Ectodermal cell (in vitro differentiated cells): ENCODE results near the gene SNAPC4.
"Not testable (repeated sequence)": the region's sequence is repeated elsewhere in the genome, so short reads cannot be mapped to it uniquely, and the experiment has no call there.

ENCODE experiments used
- H3K27ac ChIP-seq: 2 replicates; pipeline ENCODE4 v1.7.0; 2013; ENCODE audit warnings: mild to moderate bottlenecking, low read depth, low read length; ENCODE audit not compliant: insufficient read depth, poor library complexity, severe bottlenecking
- H3K27me3 ChIP-seq: 2 replicates; pipeline ENCODE4 v1.7.0; 2013; ENCODE audit warnings: mild to moderate bottlenecking, low read length; ENCODE audit not compliant: insufficient read depth, control insufficient read depth, poor library complexity, severe bottlenecking
- H3K36me3 ChIP-seq: one replicate; pipeline ENCODE4 v1.7.0; 2013; ENCODE audit warnings: low read length; ENCODE audit not compliant: control insufficient read depth, insufficient read depth
- H3K4me1 ChIP-seq: one replicate; pipeline ENCODE4 v1.7.0; 2013; ENCODE audit warnings: low read length; ENCODE audit not compliant: control insufficient read depth, insufficient read depth
- H3K4me3 ChIP-seq: 2 replicates; pipeline ENCODE4 v1.7.0; 2013; ENCODE audit warnings: low read depth, low read length, control low read depth; ENCODE audit not compliant: insufficient read depth
- H3K9me3 ChIP-seq: 2 replicates; pipeline ENCODE4 v1.7.0; 2013; ENCODE audit warnings: mild to moderate bottlenecking, low read length, moderate library complexity; ENCODE audit not compliant: control insufficient read depth
- WGBS, 2 experiments: methylation state at CpG; one replicate each; pipeline ENCODE4 v1.1.7; 2013; ENCODE audit warnings: missing lambda C conversion rate in 2 of 2; 5-methylcytosine and 5-hydroxymethylcytosine counted together

SNAPC4 gene

GRCh38 chr9:136355616-136356557 lies 44.1 kb downstream of the SNAPC4 start:
- no peaks in the 10 kb centered on the region for H3K4me1 ChIP-seq
- WGBS, 2 experiments: 92 to 93% methylated on average over 54 of the region's 54 CpGs
- no peaks in the 10 kb centered on the region for H3K36me3 ChIP-seq
- H3K9me3 ChIP-seq: no peaks in the 10 kb centered on the region
- no peak overlapping the region for H3K27ac ChIP-seq
- H3K4me3 ChIP-seq: no peak overlapping the region
- H3K27me3 ChIP-seq: no peaks in the 10 kb centered on the region

- Histone ChIP-seq H3K4me1 (no peaks in the 10 kb centered on the region), H3K27ac (no peak overlapping the region), H3K4me3 (no peak overlapping the region), H3K9me3 (no peaks in the 10 kb centered on the region), H3K36me3 (no peaks in the 10 kb centered on the region), H3K27me3 (no peaks in the 10 kb centered on the region)
- 90 to 92% methylated on average over 17 of the region's 17 CpGs for WGBS, 2 experiments
Measured at GRCh38 chr9:136354592-136355085, 45.3 kb downstream of the SNAPC4 start.

GRCh38 chr9:136353757-136354488 lies 46.0 kb downstream of the SNAPC4 start:
- no peaks in the 10 kb centered on the region for H3K9me3 ChIP-seq
- no peaks in the 10 kb centered on the region for H3K4me1 ChIP-seq
- H3K36me3 ChIP-seq: no peaks in the 10 kb centered on the region
- H3K27me3 ChIP-seq: no peaks in the 10 kb centered on the region
- 87 to 89% methylated on average over 13 of the region's 13 CpGs for WGBS, 2 experiments
- H3K27ac ChIP-seq: no peak overlapping the region
- H3K4me3 ChIP-seq: no peak overlapping the region

- H3K36me3 ChIP-seq: no peaks in the 10 kb centered on the region
Measured at GRCh38 chr9:136353088-136353487, 46.9 kb downstream of the SNAPC4 start.

GRCh38 chr9:136352682-136353081 lies 47.3 kb downstream of the SNAPC4 start:
- 85 to 86% methylated on average over 16 of the region's 16 CpGs for WGBS, 2 experiments
- no peak overlapping the region for H3K27ac ChIP-seq
- no peaks in the 10 kb centered on the region for H3K36me3 ChIP-seq
- no peaks in the 10 kb centered on the region for H3K27me3 ChIP-seq
- no peaks in the 10 kb centered on the region for H3K9me3 ChIP-seq
- H3K4me1 ChIP-seq: no peaks in the 10 kb centered on the region
- H3K4me3 ChIP-seq: no peak overlapping the region

More at GRCh38 chr9:136353088-136353487, 46.9 kb downstream of the SNAPC4 start:
- H3K27ac ChIP-seq: no peak overlapping the region
- no peaks in the 10 kb centered on the region for H3K9me3 ChIP-seq
- no peaks in the 10 kb centered on the region for H3K4me1 ChIP-seq
- no peak overlapping the region for H3K4me3 ChIP-seq
- 92% methylated on average over 11 of the region's 11 CpGs for WGBS, 2 experiments
- no peaks in the 10 kb centered on the region for H3K27me3 ChIP-seq

GRCh38 chr9:136351868-136352267 lies 48.1 kb downstream of the SNAPC4 start:
- not testable (repeated sequence) for H3K36me3 ChIP-seq, H3K27ac ChIP-seq, H3K9me3 ChIP-seq, H3K4me1 ChIP-seq, H3K27me3 ChIP-seq, H3K4me3 ChIP-seq
- WGBS, 2 experiments: 96 to 97% methylated on average over 20 to 23 of the region's 24 CpGs

GRCh38 chr9:136351252-136351800 lies 48.6 kb downstream of the SNAPC4 start:
- no peaks in the 10 kb centered on the region for H3K27me3 ChIP-seq
- no peaks in the 10 kb centered on the region for H3K9me3 ChIP-seq
- no peak overlapping the region for H3K4me3 ChIP-seq
- peaks cover 4% of the 10 kb centered on the region for H3K4me1 ChIP-seq
- H3K36me3 ChIP-seq: no peaks in the 10 kb centered on the region
- WGBS, 2 experiments: 92 to 94% methylated on average over 11 of the region's 11 CpGs
- H3K27ac ChIP-seq: no peak overlapping the region
